GM18511 (cell line): ENCODE measurements around the gene SEC14L5.

ENCODE experiments used
- ATAC-seq: cut with Tn5 transposase; IDR thresholded peaks from one replicate; pipeline ENCODE4 v1.9.1; 2021; ENCODE audit warnings: mild to moderate bottlenecking, moderate library complexity; ENCODE audit not compliant: unreplicated experiment

SEC14L5 gene

GRCh38 chr16:5062790-5063765, 104.9 kb downstream of the SEC14L5 start:
- ATAC-seq, result no peak

GRCh38 chr16:5064915-5065314, 106.8 kb downstream of the SEC14L5 start:
- no peak for ATAC-seq

- ATAC-seq, result no peak
Measured at GRCh38 chr16:5065326-5065725, 107.2 kb downstream of the SEC14L5 start.

GRCh38 chr16:5065813-5066212, 107.7 kb downstream of the SEC14L5 start, which contains the start of gene C16orf89:
C16orf89 (minus strand) TSS chr16:5065956; CDS start chr16:5065908, 48 bp downstream.
- ATAC-seq, result no peak

- no peak for ATAC-seq
Measured at GRCh38 chr16:5066511-5066910, 108.4 kb downstream of the SEC14L5 start.
